CD4-positive, alpha-beta memory T cell (primary cell): ENCODE results near the gene SERPINB1. TPM values are rescaled to one million over a fixed set of nuclear protein-coding genes. Genes with fewer than 3 reads are reported as not detected.

Experiments
- CTCF ChIA-PET: fragments of 350-600 bp; sonication (Branson Sonifier 250); formaldehyde crosslinking; loops from one replicate; lab custom pipeline; 2021; ENCODE audit warnings: inconsistent platforms; ENCODE audit not compliant: partially characterized antibody; lab: Charles Lee
- POLR2A ChIA-PET: fragments of 350-600 bp; sonication (Branson Sonifier 250); formaldehyde crosslinking; loops from one replicate; lab custom pipeline; 2021; ENCODE audit not compliant: partially characterized antibody; lab: Charles Lee
- DNase-seq, 5 donors: peaks; one replicate each; pipeline versions ENCODE4 v3.0.0 to v3.0.0-alpha.2; 2020 to 2022; ENCODE audit warnings: mixed read lengths in 1 of 5
- H3K27ac ChIP-seq: one replicate; pipeline ENCODE4 v1.7.0; 2013; ENCODE audit warnings: low read depth, low read length
- H3K27me3 ChIP-seq: 2 replicates; pipeline ENCODE4 v1.7.0; 2013; ENCODE audit warnings: mild to moderate bottlenecking, low read length, moderate library complexity; ENCODE audit not compliant: insufficient read depth
- H3K36me3 ChIP-seq: 2 replicates; pipeline ENCODE4 v1.7.0; 2013; ENCODE audit warnings: mild to moderate bottlenecking, low read length, moderate library complexity; ENCODE audit not compliant: insufficient read depth
- H3K4me1 ChIP-seq: 2 replicates; pipeline ENCODE4 v1.7.0; 2013; ENCODE audit warnings: mild to moderate bottlenecking, low read length, moderate library complexity; ENCODE audit not compliant: insufficient read depth
- H3K4me3 ChIP-seq, 2 donors: one replicate each; pipeline ENCODE4 v1.7.0; 2013; ENCODE audit warnings: low read length in 2 of 2, mild to moderate bottlenecking in 1 of 2
- H3K9me3 ChIP-seq, 2 donors: one replicate each; pipeline ENCODE4 v1.7.0; 2013; ENCODE audit warnings: low read length in 2 of 2, control low read depth in 1 of 2; ENCODE audit not compliant: control insufficient read depth in 1 of 2
- H3K27ac Mint-ChIP-seq, 7 donors: one replicate each; pipeline ENCODE4 v1.8.0; 2020 to 2021; ENCODE audit warnings: mixed read lengths in 7 of 7, mild to moderate bottlenecking in 6 of 7, inconsistent platforms in 3 of 7, moderate library complexity in 3 of 7
- H3K27me3 Mint-ChIP-seq, 2 donors: one replicate each; pipeline ENCODE4 v1.8.0; 2020 to 2021; ENCODE audit warnings: mixed read lengths in 2 of 2
- H3K36me3 Mint-ChIP-seq, 2 donors: one replicate each; pipeline ENCODE4 v1.8.0; 2020 to 2021; ENCODE audit warnings: mixed read lengths in 2 of 2, inconsistent platforms in 1 of 2, mild to moderate bottlenecking in 1 of 2
- H3K4me1 Mint-ChIP-seq, 4 donors: one replicate each; pipeline ENCODE4 v1.8.0; 2020 to 2021; ENCODE audit warnings: mixed read lengths in 4 of 4, mild to moderate bottlenecking in 1 of 4
- H3K4me3 Mint-ChIP-seq, 8 donors: one replicate each; pipeline ENCODE4 v1.8.0; 2020 to 2021; ENCODE audit warnings: mixed read lengths in 8 of 8, mild to moderate bottlenecking in 7 of 8, moderate library complexity in 6 of 8, inconsistent platforms in 3 of 8
- H3K9me3 Mint-ChIP-seq, 8 donors: one replicate each; pipeline ENCODE4 v1.8.0; 2020 to 2021; ENCODE audit warnings: mixed read lengths in 8 of 8, mild to moderate bottlenecking in 5 of 8, inconsistent platforms in 3 of 8, moderate library complexity in 1 of 8
- intact Hi-C: fragments of 100-400 bp; cut with micrococcal nuclease; formaldehyde crosslinking; loops from one replicate; pipeline ENCODE4 v1.15.1; 2023
- polyA plus RNA-seq, 2 donors: library from polyadenylated mRNA; unstranded; fragments of 300-500 nt; fragmentation: Illumina TruSeq; gene quantifications; one replicate each; pipeline ENCODE4 v1.2.3, GENCODE V29; 2021
- total RNA-seq, 2 experiments: library from RNA; stranded (reverse); gene quantifications; one replicate each; pipeline ENCODE4 v1.2.3, GENCODE V29; 2021

Gene SERPINB1
- total and polyA plus RNA-seq, 4 experiments from 2014 or later, result 56.7 to 159 (median 92.2) TPM

DNA sequence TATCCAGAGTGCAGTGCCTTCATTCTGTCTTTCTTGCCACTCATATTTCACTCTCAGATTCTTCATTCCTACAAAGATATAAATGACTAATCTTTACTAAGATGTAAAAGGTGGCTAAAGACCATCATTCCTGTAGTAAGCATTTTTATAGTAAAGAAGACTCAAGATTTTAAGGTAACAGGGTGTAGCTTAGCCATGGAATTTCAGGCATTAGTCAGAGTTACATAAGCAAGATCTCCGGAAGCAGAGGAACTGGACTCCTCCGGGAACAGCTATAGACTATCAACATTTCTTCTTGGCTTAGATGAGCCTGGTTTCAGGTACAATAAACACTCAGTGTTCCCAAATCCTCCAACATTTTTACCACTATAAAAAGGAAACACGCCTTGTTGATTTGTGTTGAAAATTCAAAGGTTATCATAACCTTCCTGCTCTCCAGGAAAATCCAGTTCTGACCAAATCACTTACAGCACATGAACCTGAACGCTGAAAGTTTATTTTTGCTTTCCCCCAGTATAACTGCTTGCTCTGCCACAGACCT is 23.7 kb downstream of the SERPINB1 start:
- H3K27ac ChIP-seq, result no peak overlapping the region
- peaks cover 0 to 8% of the 10 kb centered on the region in 2 donors for H3K9me3 ChIP-seq
- no peak for DNase-seq
- peaks cover 0 to 10% (median 5%) of the 10 kb centered on the region in 4 donors for H3K4me1 Mint-ChIP-seq
- peaks cover 0 to 29% (median 20%) of the 10 kb centered on the region in 8 donors for H3K9me3 Mint-ChIP-seq
- no peaks in the 10 kb centered on the region for H3K4me1 ChIP-seq
- H3K4me3 Mint-ChIP-seq, result no peak overlapping the region
- peaks cover 5 to 18% of the 10 kb centered on the region in 2 donors for H3K36me3 Mint-ChIP-seq
- H3K36me3 ChIP-seq, result no peaks in the 10 kb centered on the region
- no peaks in the 10 kb centered on the region for H3K27me3 ChIP-seq
- POLR2A ChIA-PET, result no interaction called here
- no peaks in the 10 kb centered on the region for H3K27me3 Mint-ChIP-seq
- CTCF ChIA-PET, result interaction anchor here (1.1 to 1.6 kb wide), 2 partner anchors 29 to 95 kb away, joined by 4 read pairs; no protein-coding TSS in a partner anchor
- intact Hi-C loops, result no loop called here
- peak overlapping the region in 1 of 7 donors; percentile 49 for H3K27ac Mint-ChIP-seq
- no peak overlapping the region for H3K4me3 ChIP-seq

DNA sequence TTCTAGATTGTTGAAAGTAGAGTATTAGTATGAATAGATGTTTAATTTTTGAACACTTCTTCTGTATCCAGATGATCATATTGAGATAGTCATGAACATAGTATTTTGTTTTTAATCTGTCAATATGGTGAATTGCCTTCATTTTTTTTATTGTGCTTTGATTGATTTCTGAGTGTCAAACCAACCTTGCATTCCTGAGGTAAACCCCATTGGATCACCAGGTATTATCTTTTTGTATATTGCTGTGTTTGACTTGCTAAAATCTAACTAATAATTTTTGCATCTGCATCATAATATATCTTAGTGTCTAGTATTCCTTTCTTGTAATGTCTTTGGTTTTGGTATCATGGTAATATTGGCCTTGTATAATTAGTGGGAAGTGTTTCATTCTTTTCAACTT is 25.5 kb downstream of the SERPINB1 start:
- Histone ChIP-seq H3K4me3 (no peak overlapping the region), H3K9me3 (peaks cover 0 to 8% of the 10 kb centered on the region in 2 donors), H3K4me1 (no peaks in the 10 kb centered on the region), H3K36me3 (no peaks in the 10 kb centered on the region), H3K27me3 (no peaks in the 10 kb centered on the region), H3K27ac (no peak overlapping the region)
- intact Hi-C loops, result no loop called here
- H3K27me3 Mint-ChIP-seq, result no peaks in the 10 kb centered on the region
- peaks cover 7 to 15% of the 10 kb centered on the region in 2 donors for H3K36me3 Mint-ChIP-seq
- H3K9me3 Mint-ChIP-seq, result peaks cover 0 to 29% (median 20%) of the 10 kb centered on the region in 8 donors
- CTCF ChIA-PET, result no interaction called here
- POLR2A ChIA-PET, result no interaction called here
- H3K4me1 Mint-ChIP-seq, result peaks cover 0 to 10% (median 5%) of the 10 kb centered on the region in 4 donors
- H3K27ac Mint-ChIP-seq, result no peak overlapping the region
- H3K4me3 Mint-ChIP-seq, result no peak overlapping the region
- no peak for DNase-seq

DNA sequence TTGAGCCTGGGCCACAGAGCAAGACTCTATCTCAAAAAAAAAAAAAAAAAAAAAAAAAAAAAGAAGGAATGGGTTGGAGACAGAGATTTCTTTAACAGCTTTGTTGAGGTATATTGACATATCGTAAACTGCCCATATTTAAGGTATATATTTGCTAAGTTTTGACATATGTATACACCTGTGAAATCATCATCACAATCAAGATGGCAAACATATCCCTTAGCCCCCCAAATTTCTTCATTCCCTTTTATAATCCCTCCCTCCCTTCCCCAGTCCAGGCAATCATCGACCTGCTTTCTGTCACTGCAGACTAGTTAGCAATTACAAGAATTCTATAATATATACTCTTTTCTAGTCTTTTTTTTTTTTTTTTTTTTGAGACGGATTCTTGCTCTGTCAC is 29.0 kb downstream of the SERPINB1 start:
- no peak overlapping the region for H3K4me3 ChIP-seq
- CTCF ChIA-PET, result interaction anchor here (0.6 kb wide), 1 partner anchor 439 kb away, joined by 5 read pairs; no protein-coding TSS in a partner anchor
- Mint-ChIP-seq H3K36me3 (peaks cover 7 to 15% of the 10 kb centered on the region in 2 donors), H3K4me3 (no peak overlapping the region), H3K9me3 (peaks cover 0 to 28% (median 20%) of the 10 kb centered on the region in 8 donors), H3K27me3 (no peaks in the 10 kb centered on the region), H3K27ac (no peak overlapping the region), H3K4me1 (peaks cover 0 to 8% (median 2%) of the 10 kb centered on the region in 4 donors)
- no peak for DNase-seq
- H3K36me3 ChIP-seq, result no peaks in the 10 kb centered on the region
- POLR2A ChIA-PET, result no interaction called here
- H3K27ac ChIP-seq, result no peak overlapping the region
- H3K9me3 ChIP-seq, result peaks cover 0 to 8% of the 10 kb centered on the region in 2 donors
- no peaks in the 10 kb centered on the region for H3K27me3 ChIP-seq
- H3K4me1 ChIP-seq, result no peaks in the 10 kb centered on the region
- intact Hi-C loops, result no loop called here

DNA sequence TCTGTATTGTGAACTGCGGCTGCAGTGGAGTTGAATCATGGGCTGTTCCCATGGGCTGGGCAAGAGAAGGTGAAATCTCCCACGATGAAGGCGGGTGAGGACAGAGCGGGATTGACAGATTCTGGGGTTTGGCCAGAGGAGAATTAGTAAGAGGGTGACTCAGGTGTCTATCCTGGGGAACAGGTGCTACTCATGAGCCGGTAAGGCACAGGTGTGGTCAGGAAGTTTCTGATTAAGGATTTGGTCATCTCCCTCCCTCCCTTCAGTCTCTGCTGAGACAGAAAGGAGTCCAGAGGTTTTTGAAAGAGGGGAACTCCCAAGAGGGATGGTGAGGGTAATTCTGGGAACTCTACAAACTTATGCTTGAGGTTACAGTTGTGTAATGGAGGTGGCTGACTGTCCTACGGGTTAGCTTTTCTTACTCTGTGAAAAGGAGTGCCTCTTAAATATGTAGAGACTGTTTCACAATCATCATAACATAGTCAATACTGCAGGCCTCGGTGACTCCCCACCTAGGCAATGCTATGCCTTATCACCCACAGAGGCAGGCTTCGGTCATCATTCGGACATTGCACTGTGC is 31.5 kb downstream of the SERPINB1 start:
- Histone ChIP-seq H3K36me3 (no peaks in the 10 kb centered on the region), H3K4me1 (no peaks in the 10 kb centered on the region), H3K9me3 (no peaks in the 10 kb centered on the region), H3K27ac (no peak overlapping the region), H3K27me3 (no peaks in the 10 kb centered on the region), H3K4me3 (no peak overlapping the region)
- no peak for DNase-seq
- H3K27me3 Mint-ChIP-seq, result no peaks in the 10 kb centered on the region
- peaks cover 0 to 13% (median under 1%) of the 10 kb centered on the region in 4 donors for H3K4me1 Mint-ChIP-seq
- ChIA-PET CTCF (interaction anchor here (0.6 kb wide), 1 partner anchor 19 kb away, joined by 3 read pairs; no protein-coding TSS in a partner anchor), POLR2A (no interaction called here)
- H3K27ac Mint-ChIP-seq, result no peak overlapping the region
- peaks cover 0 to 3% of the 10 kb centered on the region in 2 donors for H3K36me3 Mint-ChIP-seq
- no peak overlapping the region for H3K4me3 Mint-ChIP-seq
- peaks cover 0 to 3% (median 3%) of the 10 kb centered on the region in 8 donors for H3K9me3 Mint-ChIP-seq
- intact Hi-C loops, result no loop called here

DNA sequence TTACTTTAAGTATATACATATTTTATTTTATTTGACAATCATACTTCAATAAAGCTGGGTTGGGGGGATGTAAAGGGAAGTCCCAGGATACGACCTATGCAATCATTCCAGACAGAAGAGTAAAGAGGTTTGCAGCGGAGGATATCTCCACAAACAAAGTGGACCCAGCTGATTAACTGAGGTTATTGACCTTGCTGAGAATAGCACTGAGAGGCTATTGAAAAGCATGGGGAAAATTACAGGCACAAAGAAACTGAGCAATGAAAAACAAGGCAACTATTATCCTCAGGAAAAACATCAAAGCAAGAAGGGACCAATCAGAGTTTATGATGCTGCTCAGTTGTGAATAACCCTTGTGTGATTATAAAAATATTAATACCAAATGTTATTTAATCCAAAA is 32.6 kb downstream of the SERPINB1 start:
- no peak overlapping the region for H3K4me3 Mint-ChIP-seq
- ChIA-PET CTCF (interaction anchor here (0.6 kb wide), 1 partner anchor 103 kb away, joined by 4 read pairs; no protein-coding TSS in a partner anchor), POLR2A (no interaction called here)
- H3K27me3 Mint-ChIP-seq, result no peaks in the 10 kb centered on the region
- Histone ChIP-seq H3K4me1 (no peaks in the 10 kb centered on the region), H3K27ac (no peak overlapping the region), H3K36me3 (no peaks in the 10 kb centered on the region), H3K9me3 (no peaks in the 10 kb centered on the region), H3K27me3 (no peaks in the 10 kb centered on the region), H3K4me3 (no peak overlapping the region)
- peaks cover 0 to 3% of the 10 kb centered on the region in 2 donors for H3K36me3 Mint-ChIP-seq
- intact Hi-C loops, result no loop called here
- H3K4me1 Mint-ChIP-seq, result peaks cover 0 to 13% (median under 1%) of the 10 kb centered on the region in 4 donors
- DNase-seq, result no peak
- H3K9me3 Mint-ChIP-seq, result peaks cover 0 to 3% (median 0%) of the 10 kb centered on the region in 8 donors
- H3K27ac Mint-ChIP-seq, result no peak overlapping the region

DNA sequence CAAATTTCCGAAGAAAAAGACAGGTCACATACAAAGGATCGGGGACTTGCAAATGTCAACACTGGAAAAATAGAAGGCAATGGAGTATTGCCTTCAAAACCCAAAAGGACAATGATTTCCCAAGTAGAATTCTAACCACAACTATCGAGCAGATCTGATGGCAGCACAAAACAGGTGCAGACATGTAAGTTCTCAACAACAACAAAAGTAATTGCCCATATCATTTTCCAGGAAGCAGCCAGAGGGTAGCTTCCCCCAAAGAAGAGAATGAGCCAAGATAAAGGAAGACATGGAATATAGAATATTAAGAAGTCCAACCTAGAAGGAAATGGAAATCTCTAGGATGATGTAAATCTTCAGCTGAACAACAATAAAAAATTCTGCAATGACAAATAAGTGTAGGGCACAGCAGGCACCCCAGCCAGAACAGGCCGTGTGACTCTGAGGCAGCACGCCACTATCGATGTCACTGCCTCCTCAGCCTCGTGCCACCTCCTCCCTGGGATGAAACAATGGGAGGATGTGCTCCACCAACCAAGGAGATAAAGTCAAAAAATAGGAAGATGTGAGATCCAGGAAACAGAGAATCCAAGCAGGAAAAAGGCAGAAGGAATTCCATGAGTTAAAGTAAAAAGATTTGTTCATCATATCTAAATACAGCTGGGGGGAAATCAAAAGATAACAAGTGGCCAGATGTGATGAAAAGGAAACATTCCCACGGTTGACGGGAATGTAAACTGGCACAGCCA is 34.1 kb downstream of the SERPINB1 start:
- intact Hi-C loops, result no loop called here
- Histone ChIP-seq H3K36me3 (no peaks in the 10 kb centered on the region), H3K9me3 (no peaks in the 10 kb centered on the region), H3K4me3 (no peak overlapping the region), H3K27ac (no peak overlapping the region), H3K4me1 (no peaks in the 10 kb centered on the region), H3K27me3 (no peaks in the 10 kb centered on the region)
- ChIA-PET POLR2A (no interaction called here), CTCF (no interaction called here)
- Mint-ChIP-seq H3K27me3 (no peaks in the 10 kb centered on the region), H3K27ac (no peak overlapping the region), H3K9me3 (no peaks in the 10 kb centered on the region), H3K4me1 (peaks cover 0 to 13% (median under 1%) of the 10 kb centered on the region in 4 donors), H3K4me3 (no peak overlapping the region), H3K36me3 (peaks cover 0 to 3% of the 10 kb centered on the region in 2 donors)
- no peak for DNase-seq

DNA sequence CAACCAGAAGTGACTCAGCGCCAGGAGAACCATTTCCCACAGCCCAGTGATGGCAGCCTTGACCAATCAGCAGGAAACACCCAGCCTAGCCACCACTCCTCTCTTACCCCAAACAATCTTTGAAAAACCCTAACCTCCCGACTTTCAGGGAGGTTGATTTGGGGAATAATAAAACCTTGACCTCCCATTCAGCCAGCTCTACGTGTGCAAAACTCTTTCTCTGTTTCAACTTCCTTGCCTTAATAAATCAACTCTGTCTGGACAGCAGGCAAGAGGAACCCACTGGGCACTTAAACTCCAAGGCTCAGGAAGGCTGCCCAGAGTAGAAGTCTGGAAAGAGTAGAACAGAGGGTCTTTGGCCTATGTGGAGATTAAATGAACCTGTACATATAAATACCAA is 35.0 kb downstream of the SERPINB1 start:
- no peak overlapping the region for H3K27ac ChIP-seq

More for the DNA sequence above, 35.0 kb downstream of the SERPINB1 start:
- no peaks in the 10 kb centered on the region for H3K27me3 ChIP-seq
- Mint-ChIP-seq H3K27me3 (no peaks in the 10 kb centered on the region), H3K4me1 (peaks cover 0 to 13% (median under 1%) of the 10 kb centered on the region in 4 donors), H3K27ac (no peak overlapping the region), H3K36me3 (peaks cover 0 to 1% of the 10 kb centered on the region in 2 donors), H3K9me3 (no peaks in the 10 kb centered on the region), H3K4me3 (no peak overlapping the region)
- ChIA-PET CTCF (no interaction called here), POLR2A (no interaction called here)
- H3K36me3 ChIP-seq, result no peaks in the 10 kb centered on the region
- no peaks in the 10 kb centered on the region for H3K9me3 ChIP-seq
- no peak for DNase-seq
- intact Hi-C loops, result no loop called here
- no peak overlapping the region for H3K4me3 ChIP-seq
- no peaks in the 10 kb centered on the region for H3K4me1 ChIP-seq
